ENCODE measurements around the gene KAT2B. TPM values are rescaled to one million over a fixed set of nuclear protein-coding genes. Genes with fewer than 3 reads are reported as not detected.
A peak's percentile ranks its signal among the peaks of the same experiment; 100 is the strongest.
"Not testable (repeated sequence)": the region's sequence is repeated elsewhere in the genome, so short reads cannot be mapped to it uniquely, and the experiment has no call there.

The KAT2B gene
- total RNA-seq, 1 donor from 2014 or later: 12.1 TPM

GRCh38 chr3:20045141-20045540 is 4.9 kb downstream of the KAT2B start:
- H3K27me3 Mint-ChIP-seq (ENCODE audit: low read depth); H3K4me3 Mint-ChIP-seq (ENCODE audit: low read depth); H3K36me3 Mint-ChIP-seq (ENCODE audit: low read depth); H3K9me3 Mint-ChIP-seq; intact Hi-C loops (cut with micrococcal nuclease); DNase-seq (ENCODE audit: low spot score); H3K27ac Mint-ChIP-seq: not testable (repeated sequence)
- peaks cover 43% of the 10 kb centered on the region for H3K4me1 Mint-ChIP-seq (ENCODE audit: low read depth)

- intact Hi-C loops (cut with micrococcal nuclease): no loop called here
- peaks cover 50% of the 10 kb centered on the region for H3K4me1 Mint-ChIP-seq (ENCODE audit: low read depth)
- H3K4me3 Mint-ChIP-seq (ENCODE audit: low read depth): no peak overlapping the region
- no peaks in the 10 kb centered on the region for H3K27me3 Mint-ChIP-seq (ENCODE audit: low read depth)
- H3K36me3 Mint-ChIP-seq (ENCODE audit: low read depth): peaks cover 5% of the 10 kb centered on the region
- H3K27ac Mint-ChIP-seq: no peak overlapping the region
- no peaks in the 10 kb centered on the region for H3K9me3 Mint-ChIP-seq
- no peak for DNase-seq (ENCODE audit: low spot score)
Measured at GRCh38 chr3:20046556-20046955, 6.3 kb downstream of the KAT2B start.

GRCh38 chr3:20047341-20047779 is 7.1 kb downstream of the KAT2B start:
- no peak for DNase-seq (ENCODE audit: low spot score)
- H3K27me3 Mint-ChIP-seq (ENCODE audit: low read depth): no peaks in the 10 kb centered on the region
- intact Hi-C loops (cut with micrococcal nuclease): no loop called here
- no peaks in the 10 kb centered on the region for H3K9me3 Mint-ChIP-seq
- H3K4me3 Mint-ChIP-seq (ENCODE audit: low read depth): no peak overlapping the region
- peaks cover 5% of the 10 kb centered on the region for H3K36me3 Mint-ChIP-seq (ENCODE audit: low read depth)
- no peak overlapping the region for H3K27ac Mint-ChIP-seq
- H3K4me1 Mint-ChIP-seq (ENCODE audit: low read depth): peaks cover 49% of the 10 kb centered on the region

GRCh38 chr3:20047976-20048883 is 8.0 kb downstream of the KAT2B start:
- Mint-ChIP-seq H3K4me3 (ENCODE audit: low read depth) (no peak overlapping the region), H3K27me3 (ENCODE audit: low read depth) (no peaks in the 10 kb centered on the region), H3K36me3 (ENCODE audit: low read depth) (peaks cover 5% of the 10 kb centered on the region), H3K9me3 (no peaks in the 10 kb centered on the region), H3K27ac (no peak overlapping the region), H3K4me1 (ENCODE audit: low read depth) (peaks cover 46% of the 10 kb centered on the region)
- intact Hi-C loops (cut with micrococcal nuclease): no loop called here
- DNase-seq (ENCODE audit: low spot score): no peak

GRCh38 chr3:20051123-20051806 is 11.0 kb downstream of the KAT2B start:
- no peak overlapping the region for H3K27ac Mint-ChIP-seq
- H3K4me1 Mint-ChIP-seq (ENCODE audit: low read depth): peaks cover 31% of the 10 kb centered on the region
- DNase-seq (ENCODE audit: low spot score): no peak
- no peaks in the 10 kb centered on the region for H3K9me3 Mint-ChIP-seq
- peaks cover 5% of the 10 kb centered on the region for H3K36me3 Mint-ChIP-seq (ENCODE audit: low read depth)
- intact Hi-C loops (cut with micrococcal nuclease): no loop called here
- H3K4me3 Mint-ChIP-seq (ENCODE audit: low read depth): no peak overlapping the region
- H3K27me3 Mint-ChIP-seq (ENCODE audit: low read depth): no peaks in the 10 kb centered on the region

GRCh38 chr3:20052851-20053250 is 12.6 kb downstream of the KAT2B start:
- Mint-ChIP-seq H3K36me3 (ENCODE audit: low read depth) (peaks cover 2% of the 10 kb centered on the region), H3K4me1 (ENCODE audit: low read depth) (peaks cover 27% of the 10 kb centered on the region), H3K9me3 (no peaks in the 10 kb centered on the region), H3K4me3 (ENCODE audit: low read depth) (no peak overlapping the region), H3K27me3 (ENCODE audit: low read depth) (no peaks in the 10 kb centered on the region), H3K27ac (no peak overlapping the region)
- DNase-seq (ENCODE audit: low spot score): no peak
- intact Hi-C loops (cut with micrococcal nuclease): no loop called here

GRCh38 chr3:20054549-20054987 is 14.3 kb downstream of the KAT2B start:
- H3K4me1 Mint-ChIP-seq (ENCODE audit: low read depth): peaks cover 25% of the 10 kb centered on the region
- intact Hi-C loops (cut with micrococcal nuclease): loop anchor here (1.0 kb wide), 1 partner anchor 13 kb away; no protein-coding TSS in a partner anchor
- H3K27ac Mint-ChIP-seq: no peak overlapping the region
- H3K9me3 Mint-ChIP-seq: no peaks in the 10 kb centered on the region
- H3K36me3 Mint-ChIP-seq (ENCODE audit: low read depth): no peaks in the 10 kb centered on the region
- DNase-seq (ENCODE audit: low spot score): peak; percentile 39
- H3K4me3 Mint-ChIP-seq (ENCODE audit: low read depth): no peak overlapping the region
- H3K27me3 Mint-ChIP-seq (ENCODE audit: low read depth): no peaks in the 10 kb centered on the region

GRCh38 chr3:20055020-20055775 is 15.0 kb downstream of the KAT2B start:
- intact Hi-C loops (cut with micrococcal nuclease): loop anchor here (5.0 kb wide), 1 partner anchor 132 kb away; the partner anchor contains the start of gene SGO1
- Mint-ChIP-seq H3K27me3 (ENCODE audit: low read depth) (no peaks in the 10 kb centered on the region), H3K9me3 (no peaks in the 10 kb centered on the region), H3K27ac (no peak overlapping the region), H3K4me1 (ENCODE audit: low read depth) (peaks cover 28% of the 10 kb centered on the region), H3K36me3 (ENCODE audit: low read depth) (peaks cover 3% of the 10 kb centered on the region), H3K4me3 (ENCODE audit: low read depth) (no peak overlapping the region)
- DNase-seq (ENCODE audit: low spot score): no peak

- Mint-ChIP-seq H3K27ac (no peak overlapping the region), H3K4me3 (ENCODE audit: low read depth) (no peak overlapping the region), H3K4me1 (ENCODE audit: low read depth) (peaks cover 27% of the 10 kb centered on the region), H3K36me3 (ENCODE audit: low read depth) (peaks cover 3% of the 10 kb centered on the region), H3K27me3 (ENCODE audit: low read depth) (no peaks in the 10 kb centered on the region), H3K9me3 (no peaks in the 10 kb centered on the region)
- intact Hi-C loops (cut with micrococcal nuclease): loop anchor here (5.0 kb wide), 1 partner anchor 131 kb away; the partner anchor contains the start of gene SGO1
- DNase-seq (ENCODE audit: low spot score): no peak
Measured at GRCh38 chr3:20055842-20056241, 15.6 kb downstream of the KAT2B start.

GRCh38 chr3:20056725-20057611 is 16.7 kb downstream of the KAT2B start:
- H3K27ac Mint-ChIP-seq: no peak overlapping the region
- intact Hi-C loops (cut with micrococcal nuclease): loop anchor here (1.0 to 5.0 kb wide), 5 partner anchors 47 to 130 kb away; partner anchors contain the start of genes RAB5A and SGO1
- H3K9me3 Mint-ChIP-seq: no peaks in the 10 kb centered on the region
- no peaks in the 10 kb centered on the region for H3K27me3 Mint-ChIP-seq (ENCODE audit: low read depth)
- H3K36me3 Mint-ChIP-seq (ENCODE audit: low read depth): peaks cover 3% of the 10 kb centered on the region
- no peak overlapping the region for H3K4me3 Mint-ChIP-seq (ENCODE audit: low read depth)
- H3K4me1 Mint-ChIP-seq (ENCODE audit: low read depth): peaks cover 24% of the 10 kb centered on the region
- DNase-seq (ENCODE audit: low spot score): no peak

GRCh38 chr3:20057612-20058180 is 17.4 kb downstream of the KAT2B start:
- Mint-ChIP-seq H3K27ac (no peak overlapping the region), H3K36me3 (ENCODE audit: low read depth) (peaks cover 3% of the 10 kb centered on the region), H3K9me3 (no peaks in the 10 kb centered on the region), H3K4me1 (ENCODE audit: low read depth) (peaks cover 20% of the 10 kb centered on the region), H3K4me3 (ENCODE audit: low read depth) (no peak overlapping the region), H3K27me3 (ENCODE audit: low read depth) (no peaks in the 10 kb centered on the region)
- intact Hi-C loops (cut with micrococcal nuclease): loop anchor here (1.0 to 5.0 kb wide), 5 partner anchors 47 to 130 kb away; partner anchors contain the start of genes RAB5A and SGO1
- no peak for DNase-seq (ENCODE audit: low spot score)

Data from activated T-helper 2 cell treated with anti-CD3 and anti-CD28 coated beads, Interferon-gamma antibody, Interleukin-2, Interleukin-4, amounts not matched to agents 10 μg/mL and 5 μg/mL and 100 μg/mL, durations not matched to agents 14 hours and 24 hours and 36 hours (primary cell).